ENCODE measurements around the gene THEMIS2.

The THEMIS2 gene

DNA sequence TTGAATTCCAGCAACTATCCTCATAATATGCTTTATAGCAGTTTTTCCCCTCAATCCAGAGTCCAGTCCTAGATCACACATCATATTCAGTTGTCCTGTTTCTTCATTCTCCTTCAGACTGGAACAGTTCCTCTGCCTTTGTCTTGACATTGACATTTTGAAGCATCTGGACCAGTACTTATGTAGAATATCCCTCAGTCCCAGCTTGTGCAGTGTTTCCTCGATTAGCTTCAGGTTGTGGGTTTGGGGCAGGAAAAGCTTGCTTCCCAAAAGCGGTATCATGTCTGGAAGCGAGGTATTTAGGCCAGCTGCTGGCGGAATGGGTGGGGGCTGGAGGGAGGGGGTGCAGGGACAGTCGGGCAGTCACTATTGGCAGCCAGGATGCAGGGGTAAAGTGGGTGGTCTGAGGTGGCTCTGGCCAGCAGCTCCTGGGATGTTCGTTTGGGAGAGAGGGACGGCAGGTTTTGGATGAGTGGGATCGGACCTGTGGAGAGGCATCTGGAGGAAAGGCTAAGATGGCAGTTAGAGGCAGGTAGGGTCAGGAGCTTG lies 6.5 kb downstream of the THEMIS2 start:
- Histone ChIP-seq H3K9me3 (ENCODE audit: low read length) (no peaks in the 10 kb centered on the region), H3K36me3 (ENCODE audit: insufficient read depth, low read length) (no peaks in the 10 kb centered on the region), H3K9ac (ENCODE audit: low read length) (no peak overlapping the region), H3K4me1 (ENCODE audit: insufficient read depth, low read length) (no peaks in the 10 kb centered on the region), H3K4me3 (ENCODE audit: low read depth in 1 of 2, low read length in 2 of 2) (no peak overlapping the region), H3K27ac (ENCODE audit: low read depth, low read length) (no peak overlapping the region), H3K27me3 (ENCODE audit: control insufficient read depth in 1 of 2, insufficient read depth in 2 of 2, low read length in 2 of 2) (no peaks in the 10 kb centered on the region)

- no peak overlapping the region for H3K9ac ChIP-seq (ENCODE audit: low read length)
- no peaks in the 10 kb centered on the region for H3K4me1 ChIP-seq (ENCODE audit: insufficient read depth, low read length)
- no peaks in the 10 kb centered on the region for H3K9me3 ChIP-seq (ENCODE audit: low read length)
- H3K27me3 ChIP-seq (ENCODE audit: control insufficient read depth in 1 of 2, insufficient read depth in 2 of 2, low read length in 2 of 2), result no peaks in the 10 kb centered on the region
- H3K4me3 ChIP-seq (ENCODE audit: low read depth in 1 of 2, low read length in 2 of 2), result no peak overlapping the region
- H3K36me3 ChIP-seq (ENCODE audit: insufficient read depth, low read length), result no peaks in the 10 kb centered on the region
- H3K27ac ChIP-seq (ENCODE audit: low read depth, low read length), result no peak overlapping the region
Observed at GRCh38 chr1:27879374-27880082, 7.2 kb downstream of the THEMIS2 start.

DNA sequence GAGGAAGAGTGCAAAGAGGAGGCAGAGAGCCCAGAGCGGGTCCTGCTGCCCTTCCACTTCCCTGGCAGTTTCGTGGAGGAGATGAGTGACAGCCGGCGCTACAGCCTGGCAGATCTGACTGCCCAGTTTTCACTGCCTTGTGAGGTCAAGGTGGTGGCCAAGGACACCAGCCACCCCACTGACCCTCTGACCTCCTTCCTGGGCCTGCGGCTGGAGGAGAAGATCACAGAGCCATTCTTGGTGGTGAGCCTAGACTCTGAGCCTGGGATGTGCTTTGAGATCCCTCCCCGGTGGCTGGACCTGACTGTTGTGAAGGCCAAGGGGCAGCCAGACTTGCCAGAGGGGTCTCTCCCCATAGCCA lies 10.2 kb downstream of the THEMIS2 start:
- H3K27ac ChIP-seq (ENCODE audit: low read depth, low read length), result no peak overlapping the region
- H3K4me1 ChIP-seq (ENCODE audit: insufficient read depth, low read length), result no peaks in the 10 kb centered on the region
- no peak overlapping the region for H3K4me3 ChIP-seq (ENCODE audit: low read depth in 1 of 2, low read length in 2 of 2)
- peaks cover 10% of the 10 kb centered on the region for H3K36me3 ChIP-seq (ENCODE audit: insufficient read depth, low read length)
- no peaks in the 10 kb centered on the region for H3K9me3 ChIP-seq (ENCODE audit: low read length)
- no peaks in the 10 kb centered on the region for H3K27me3 ChIP-seq (ENCODE audit: control insufficient read depth in 1 of 2, insufficient read depth in 2 of 2, low read length in 2 of 2)
- H3K9ac ChIP-seq (ENCODE audit: low read length), result no peak overlapping the region

- H3K4me3 ChIP-seq (ENCODE audit: low read depth in 1 of 2, low read length in 2 of 2), result no peak overlapping the region
- H3K9me3 ChIP-seq (ENCODE audit: low read length), result no peaks in the 10 kb centered on the region
- H3K27me3 ChIP-seq (ENCODE audit: control insufficient read depth in 1 of 2, insufficient read depth in 2 of 2, low read length in 2 of 2), result no peaks in the 10 kb centered on the region
- H3K36me3 ChIP-seq (ENCODE audit: insufficient read depth, low read length), result peaks cover 10% of the 10 kb centered on the region
- no peaks in the 10 kb centered on the region for H3K4me1 ChIP-seq (ENCODE audit: insufficient read depth, low read length)
- H3K9ac ChIP-seq (ENCODE audit: low read length), result no peak overlapping the region
- no peak overlapping the region for H3K27ac ChIP-seq (ENCODE audit: low read depth, low read length)
Observed at GRCh38 chr1:27883536-27883935, 11.2 kb downstream of the THEMIS2 start.

DNA sequence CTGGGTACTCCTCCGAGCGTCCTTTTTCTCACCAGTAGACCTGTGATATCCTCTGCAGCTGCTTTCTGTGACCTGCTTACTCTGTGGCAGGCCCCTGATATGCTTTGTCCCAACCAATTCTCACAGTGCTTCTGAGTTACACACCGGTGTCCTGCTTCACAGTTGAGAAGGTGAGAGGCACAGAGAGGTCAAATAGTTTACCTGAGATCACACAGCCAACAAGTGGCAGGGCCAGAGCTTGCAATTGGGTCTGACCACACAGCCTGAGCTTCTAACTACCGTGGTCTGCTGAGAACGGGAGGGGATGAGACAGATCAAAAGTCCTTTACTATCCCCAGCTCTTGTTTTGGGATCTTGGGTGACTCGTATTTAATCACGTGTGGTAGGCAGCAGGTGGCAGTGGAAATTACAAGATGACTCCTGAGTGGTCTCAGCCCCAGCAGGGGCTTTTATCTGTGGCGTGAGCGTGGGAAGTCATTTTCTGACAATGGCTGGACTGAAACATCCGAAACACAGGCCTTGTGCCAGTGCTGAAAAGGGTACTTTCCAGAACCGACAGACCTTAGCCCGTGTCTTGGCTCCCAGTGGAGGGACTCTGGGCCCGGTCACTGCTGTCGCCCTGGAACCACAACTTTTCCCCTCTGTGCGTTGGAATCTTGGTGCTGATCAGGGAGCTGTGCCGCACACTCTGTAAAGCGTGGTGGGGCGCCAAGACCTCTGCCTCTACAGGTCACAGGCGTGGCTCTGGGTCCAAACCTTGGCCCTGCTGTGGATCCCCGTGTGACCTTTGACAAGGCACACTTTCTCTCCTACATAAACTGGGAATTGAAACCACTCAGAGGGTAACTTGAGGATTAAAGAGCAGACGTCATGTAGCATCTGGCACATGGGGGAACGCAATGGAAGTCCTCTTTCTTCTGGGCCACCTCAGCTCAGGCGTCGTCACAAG lies 11.9 kb downstream of the THEMIS2 start:
- H3K9ac ChIP-seq (ENCODE audit: low read length), result no peak overlapping the region
- H3K27me3 ChIP-seq (ENCODE audit: control insufficient read depth in 1 of 2, insufficient read depth in 2 of 2, low read length in 2 of 2), result no peaks in the 10 kb centered on the region
- H3K9me3 ChIP-seq (ENCODE audit: low read length), result no peaks in the 10 kb centered on the region
- peaks cover 10% of the 10 kb centered on the region for H3K36me3 ChIP-seq (ENCODE audit: insufficient read depth, low read length)
- H3K4me1 ChIP-seq (ENCODE audit: insufficient read depth, low read length), result no peaks in the 10 kb centered on the region
- no peak overlapping the region for H3K27ac ChIP-seq (ENCODE audit: low read depth, low read length)
- no peak overlapping the region for H3K4me3 ChIP-seq (ENCODE audit: low read depth in 1 of 2, low read length in 2 of 2)

- no peaks in the 10 kb centered on the region for H3K9me3 ChIP-seq (ENCODE audit: low read length)
- peaks cover 10% of the 10 kb centered on the region for H3K36me3 ChIP-seq (ENCODE audit: insufficient read depth, low read length)
- H3K27me3 ChIP-seq (ENCODE audit: control insufficient read depth in 1 of 2, insufficient read depth in 2 of 2, low read length in 2 of 2), result no peaks in the 10 kb centered on the region
- no peaks in the 10 kb centered on the region for H3K4me1 ChIP-seq (ENCODE audit: insufficient read depth, low read length)
- no peak overlapping the region for H3K4me3 ChIP-seq (ENCODE audit: low read depth in 1 of 2, low read length in 2 of 2)
- H3K27ac ChIP-seq (ENCODE audit: low read depth, low read length), result peak overlapping the region; percentile 58
- H3K9ac ChIP-seq (ENCODE audit: low read length), result no peak overlapping the region
Observed at GRCh38 chr1:27885114-27885528, 12.8 kb downstream of the THEMIS2 start.

- Histone ChIP-seq H3K9ac (ENCODE audit: low read length) (no peak overlapping the region), H3K27me3 (ENCODE audit: control insufficient read depth in 1 of 2, insufficient read depth in 2 of 2, low read length in 2 of 2) (no peaks in the 10 kb centered on the region), H3K36me3 (ENCODE audit: insufficient read depth, low read length) (peaks cover 10% of the 10 kb centered on the region), H3K4me3 (ENCODE audit: low read depth in 1 of 2, low read length in 2 of 2) (no peak overlapping the region), H3K9me3 (ENCODE audit: low read length) (no peaks in the 10 kb centered on the region), H3K4me1 (ENCODE audit: insufficient read depth, low read length) (no peaks in the 10 kb centered on the region), H3K27ac (ENCODE audit: low read depth, low read length) (peak overlapping the region; percentile 58)
Observed at GRCh38 chr1:27885621-27886352, 13.4 kb downstream of the THEMIS2 start.

DNA sequence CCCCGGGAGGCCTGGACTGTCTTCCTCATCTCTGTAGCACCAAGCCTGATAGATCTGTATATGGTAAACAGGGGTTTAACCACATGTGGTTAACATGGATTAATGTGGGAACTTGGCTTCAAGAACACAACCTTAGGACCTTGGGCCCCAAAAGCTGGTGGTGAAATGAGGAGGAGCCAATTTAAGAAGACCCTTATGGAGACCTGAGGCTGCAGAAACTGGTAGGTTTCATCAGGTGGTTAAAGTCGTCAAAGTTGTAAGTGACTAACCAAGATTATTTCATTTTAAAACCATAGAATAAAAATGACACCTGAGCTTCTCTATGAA lies 14.0 kb downstream of the THEMIS2 start:
- Histone ChIP-seq H3K27ac (ENCODE audit: low read depth, low read length) (no peak overlapping the region), H3K9ac (ENCODE audit: low read length) (no peak overlapping the region), H3K4me3 (ENCODE audit: low read depth in 1 of 2, low read length in 2 of 2) (no peak overlapping the region), H3K36me3 (ENCODE audit: insufficient read depth, low read length) (peaks cover 15% of the 10 kb centered on the region), H3K27me3 (ENCODE audit: control insufficient read depth in 1 of 2, insufficient read depth in 2 of 2, low read length in 2 of 2) (no peaks in the 10 kb centered on the region), H3K9me3 (ENCODE audit: low read length) (no peaks in the 10 kb centered on the region), H3K4me1 (ENCODE audit: insufficient read depth, low read length) (no peaks in the 10 kb centered on the region)

DNA sequence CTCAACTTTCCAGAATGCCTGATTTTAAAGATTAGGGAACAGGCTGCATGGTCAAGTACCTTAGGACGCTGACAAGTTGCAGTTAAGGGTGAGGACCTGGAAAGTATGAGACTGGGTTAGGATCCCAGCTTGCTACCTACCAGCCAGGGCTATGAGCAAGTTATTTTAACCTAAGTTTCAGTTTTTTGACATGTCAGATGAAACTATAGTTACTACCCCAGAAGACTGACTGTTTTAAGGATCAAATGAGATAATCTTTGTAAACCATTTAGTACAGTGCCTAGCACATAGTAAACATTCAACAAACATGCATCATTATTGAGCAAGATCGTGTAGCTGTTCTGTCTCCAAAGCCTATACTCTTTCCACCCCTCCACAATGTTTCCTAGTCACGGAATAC lies 14.4 kb downstream of the THEMIS2 start:
- no peaks in the 10 kb centered on the region for H3K4me1 ChIP-seq (ENCODE audit: insufficient read depth, low read length)
- no peak overlapping the region for H3K27ac ChIP-seq (ENCODE audit: low read depth, low read length)
- H3K4me3 ChIP-seq (ENCODE audit: low read depth in 1 of 2, low read length in 2 of 2), result no peak overlapping the region
- H3K36me3 ChIP-seq (ENCODE audit: insufficient read depth, low read length), result peaks cover 19% of the 10 kb centered on the region
- no peak overlapping the region for H3K9ac ChIP-seq (ENCODE audit: low read length)
- no peaks in the 10 kb centered on the region for H3K27me3 ChIP-seq (ENCODE audit: control insufficient read depth in 1 of 2, insufficient read depth in 2 of 2, low read length in 2 of 2)
- no peaks in the 10 kb centered on the region for H3K9me3 ChIP-seq (ENCODE audit: low read length)

DNA sequence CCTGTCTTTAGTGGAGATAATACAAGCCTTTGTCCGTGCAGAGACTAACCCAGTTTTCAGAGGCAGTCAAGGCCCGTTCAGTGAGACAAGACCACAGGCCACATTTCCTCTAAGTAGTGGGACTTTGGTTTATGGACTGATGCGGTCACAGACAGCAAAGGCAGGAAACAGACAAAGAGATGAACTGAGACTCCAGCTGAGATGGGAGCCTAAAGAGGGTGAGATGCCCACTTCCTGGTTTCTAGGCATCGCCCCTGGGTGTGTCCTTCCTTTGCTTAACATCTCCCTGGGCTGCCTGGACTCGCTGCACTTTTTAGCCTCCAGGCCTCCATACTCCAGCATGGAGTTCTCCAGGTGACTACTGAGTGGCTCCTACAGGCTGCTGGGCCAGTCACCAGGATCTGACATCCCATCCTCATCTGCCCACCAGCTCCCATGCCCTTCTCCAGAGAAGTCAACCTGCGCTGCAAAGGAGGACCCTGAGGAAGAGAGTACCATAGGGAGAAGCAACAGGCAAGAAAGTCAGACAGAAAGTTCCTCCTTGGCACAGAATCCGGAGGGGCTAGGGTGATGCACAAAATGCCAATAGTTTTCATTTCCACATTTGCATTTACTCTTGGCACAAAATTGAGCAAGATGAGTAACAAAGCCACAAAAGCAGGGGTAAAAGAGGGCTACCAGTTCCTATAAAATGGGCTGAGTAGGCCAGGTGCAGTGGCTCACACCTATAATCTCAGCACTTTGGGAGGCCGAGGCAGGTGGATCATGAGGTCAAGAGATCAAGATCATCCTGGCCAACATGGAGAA lies 15.1 kb downstream of the THEMIS2 start:
- H3K36me3 ChIP-seq (ENCODE audit: insufficient read depth, low read length), result peaks cover 26% of the 10 kb centered on the region
- H3K27ac ChIP-seq (ENCODE audit: low read depth, low read length), result no peak overlapping the region
- H3K9ac ChIP-seq (ENCODE audit: low read length), result no peak overlapping the region
- no peaks in the 10 kb centered on the region for H3K4me1 ChIP-seq (ENCODE audit: insufficient read depth, low read length)
- H3K4me3 ChIP-seq (ENCODE audit: low read depth in 1 of 2, low read length in 2 of 2), result no peak overlapping the region
- H3K27me3 ChIP-seq (ENCODE audit: control insufficient read depth in 1 of 2, insufficient read depth in 2 of 2, low read length in 2 of 2), result no peaks in the 10 kb centered on the region
- no peaks in the 10 kb centered on the region for H3K9me3 ChIP-seq (ENCODE audit: low read length)
